Measurements from ENCODE around the gene IL2.

IL2 gene

DNA sequence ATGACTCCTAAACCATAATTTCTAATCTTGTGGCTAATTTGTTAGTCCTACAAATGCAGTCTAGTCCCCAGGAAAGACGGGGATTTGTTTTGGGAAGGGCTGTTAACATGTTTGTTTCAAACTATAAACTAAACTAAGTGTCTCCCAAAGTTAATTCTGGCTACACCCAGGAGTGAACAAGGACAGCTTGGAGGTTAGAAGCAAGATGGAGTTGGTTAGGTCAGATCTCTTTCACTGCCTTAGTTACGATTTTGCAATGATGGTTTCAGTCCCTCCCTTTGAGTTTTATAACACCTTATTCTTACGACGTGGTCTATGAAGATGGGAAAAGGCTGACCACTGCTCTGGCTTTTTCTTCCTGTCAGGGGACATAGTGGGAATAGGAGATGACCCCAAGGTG lies 27.0 kb upstream of the IL2 start:
- TF ChIP-seq, protein P1, sequence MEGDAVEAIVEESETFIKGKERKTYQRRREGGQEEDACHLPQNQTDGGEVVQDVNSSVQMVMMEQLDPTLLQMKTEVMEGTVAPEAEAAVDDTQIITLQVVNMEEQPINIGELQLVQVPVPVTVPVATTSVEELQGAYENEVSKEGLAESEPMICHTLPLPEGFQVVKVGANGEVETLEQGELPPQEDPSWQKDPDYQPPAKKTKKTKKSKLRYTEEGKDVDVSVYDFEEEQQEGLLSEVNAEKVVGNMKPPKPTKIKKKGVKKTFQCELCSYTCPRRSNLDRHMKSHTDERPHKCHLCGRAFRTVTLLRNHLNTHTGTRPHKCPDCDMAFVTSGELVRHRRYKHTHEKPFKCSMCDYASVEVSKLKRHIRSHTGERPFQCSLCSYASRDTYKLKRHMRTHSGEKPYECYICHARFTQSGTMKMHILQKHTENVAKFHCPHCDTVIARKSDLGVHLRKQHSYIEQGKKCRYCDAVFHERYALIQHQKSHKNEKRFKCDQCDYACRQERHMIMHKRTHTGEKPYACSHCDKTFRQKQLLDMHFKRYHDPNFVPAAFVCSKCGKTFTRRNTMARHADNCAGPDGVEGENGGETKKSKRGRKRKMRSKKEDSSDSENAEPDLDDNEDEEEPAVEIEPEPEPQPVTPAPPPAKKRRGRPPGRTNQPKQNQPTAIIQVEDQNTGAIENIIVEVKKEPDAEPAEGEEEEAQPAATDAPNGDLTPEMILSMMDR (IDR thresholded peaks at IDR 0.05): no peak
- Histone ChIP-seq H3K27me3 (ENCODE audit: control insufficient read depth, insufficient read depth, low read length) (no peaks in the 10 kb centered on the region), H3K4me1 (no peaks in the 10 kb centered on the region), H2AFZ (no peak overlapping the region), H3K4me3 (ENCODE audit: low read depth, low read length) (no peak overlapping the region), H3K27ac (no peak overlapping the region), H3K36me3 (ENCODE audit: control insufficient read depth, insufficient read depth, low read length) (no peaks in the 10 kb centered on the region), H3K9me3 (ENCODE audit: control insufficient read depth, low read length) (no peaks in the 10 kb centered on the region), H3K4me2 (ENCODE audit: low read length) (no peak overlapping the region), H3K79me2 (no peaks in the 10 kb centered on the region), H3K9ac (no peak overlapping the region)

DNA sequence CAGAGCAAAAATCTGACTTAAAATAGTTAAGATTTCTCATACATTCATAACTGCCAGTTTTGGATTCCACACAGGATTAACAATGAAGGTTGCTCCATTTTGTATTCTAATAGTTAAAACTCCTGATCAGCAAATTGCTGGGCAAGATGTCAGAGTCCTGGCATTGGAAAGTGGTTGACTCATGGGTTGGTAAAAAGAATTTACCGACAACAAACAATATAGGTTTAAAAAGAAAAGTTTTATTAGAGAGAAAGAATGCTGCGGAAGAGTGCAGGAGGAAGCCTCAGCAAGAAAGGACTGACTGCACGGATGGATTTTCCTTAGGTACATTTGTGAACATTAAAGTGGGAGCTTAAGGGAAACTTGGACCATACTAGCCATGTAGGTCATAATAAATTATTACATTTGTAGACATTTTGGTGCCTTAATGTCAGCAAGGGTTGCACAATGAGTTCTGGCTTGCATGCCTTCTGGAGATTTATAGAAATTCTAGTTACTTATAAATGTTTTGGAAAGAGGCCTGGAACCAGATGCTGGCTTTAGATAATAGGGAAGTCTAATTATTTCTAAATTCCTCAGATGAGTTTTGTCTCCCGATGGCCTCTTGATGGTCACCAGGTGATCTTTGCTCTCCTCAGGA lies 25.4 kb upstream of the IL2 start:
- Histone ChIP-seq H3K4me1 (no peaks in the 10 kb centered on the region), H3K79me2 (no peaks in the 10 kb centered on the region), H3K4me3 (ENCODE audit: low read depth, low read length) (no peak overlapping the region), H3K9ac (no peak overlapping the region), H3K4me2 (ENCODE audit: low read length) (no peak overlapping the region), H2AFZ (no peak overlapping the region), H3K27ac (no peak overlapping the region), H3K9me3 (ENCODE audit: control insufficient read depth, low read length) (no peaks in the 10 kb centered on the region), H3K27me3 (ENCODE audit: control insufficient read depth, insufficient read depth, low read length) (no peaks in the 10 kb centered on the region), H3K36me3 (ENCODE audit: control insufficient read depth, insufficient read depth, low read length) (no peaks in the 10 kb centered on the region)
- TF ChIP-seq, protein P1 (IDR thresholded peaks at IDR 0.05): no peak

DNA sequence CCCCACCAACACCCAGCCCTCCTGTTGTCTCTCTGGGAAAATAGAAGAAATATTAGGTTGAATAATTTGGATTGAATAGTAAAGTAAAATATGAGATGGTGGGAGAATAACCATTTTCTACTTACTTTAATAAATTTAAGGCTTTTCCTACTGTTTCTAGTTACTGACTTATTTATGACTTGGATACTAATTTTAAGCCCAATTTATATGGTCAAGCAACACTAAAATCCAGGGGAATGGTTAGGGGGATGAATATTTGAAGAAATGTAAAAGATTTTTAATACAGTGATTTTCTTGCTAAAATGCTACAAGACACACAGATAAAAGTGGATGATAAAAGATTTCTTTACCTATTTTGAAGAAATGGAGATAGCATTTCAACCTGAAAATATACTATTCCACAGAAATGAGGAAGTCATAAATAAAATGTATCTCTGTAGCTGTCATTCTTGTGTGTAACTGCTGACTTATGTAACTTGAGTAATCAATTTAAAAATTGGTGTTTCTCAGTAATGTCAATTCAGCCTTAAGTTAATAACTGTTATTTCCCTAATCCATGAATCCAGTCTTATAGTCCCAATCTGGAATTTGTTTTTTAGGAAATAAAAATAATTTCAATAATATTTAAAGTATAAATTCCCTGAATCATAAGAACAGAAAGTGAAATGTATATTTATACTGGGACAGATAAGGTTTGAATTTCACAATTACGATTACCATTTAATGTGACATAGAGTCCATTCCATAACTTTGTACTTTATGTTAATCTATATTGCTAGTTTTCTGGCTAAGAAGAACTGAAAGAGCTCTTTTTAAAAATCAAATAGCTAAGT lies 24.3 kb upstream of the IL2 start:
- H3K4me1 ChIP-seq: no peaks in the 10 kb centered on the region
- H2AFZ ChIP-seq: no peak overlapping the region
- H3K36me3 ChIP-seq (ENCODE audit: control insufficient read depth, insufficient read depth, low read length): no peaks in the 10 kb centered on the region
- H3K27ac ChIP-seq: no peak overlapping the region
- H3K79me2 ChIP-seq: no peaks in the 10 kb centered on the region
- H3K4me3 ChIP-seq (ENCODE audit: low read depth, low read length): no peak overlapping the region
- no peak overlapping the region for H3K4me2 ChIP-seq (ENCODE audit: low read length)
- TF ChIP-seq, protein P1 (IDR thresholded peaks at IDR 0.05): no peak
- no peak overlapping the region for H3K9ac ChIP-seq
- H3K9me3 ChIP-seq (ENCODE audit: control insufficient read depth, low read length): no peaks in the 10 kb centered on the region
- H3K27me3 ChIP-seq (ENCODE audit: control insufficient read depth, insufficient read depth, low read length): no peaks in the 10 kb centered on the region

DNA sequence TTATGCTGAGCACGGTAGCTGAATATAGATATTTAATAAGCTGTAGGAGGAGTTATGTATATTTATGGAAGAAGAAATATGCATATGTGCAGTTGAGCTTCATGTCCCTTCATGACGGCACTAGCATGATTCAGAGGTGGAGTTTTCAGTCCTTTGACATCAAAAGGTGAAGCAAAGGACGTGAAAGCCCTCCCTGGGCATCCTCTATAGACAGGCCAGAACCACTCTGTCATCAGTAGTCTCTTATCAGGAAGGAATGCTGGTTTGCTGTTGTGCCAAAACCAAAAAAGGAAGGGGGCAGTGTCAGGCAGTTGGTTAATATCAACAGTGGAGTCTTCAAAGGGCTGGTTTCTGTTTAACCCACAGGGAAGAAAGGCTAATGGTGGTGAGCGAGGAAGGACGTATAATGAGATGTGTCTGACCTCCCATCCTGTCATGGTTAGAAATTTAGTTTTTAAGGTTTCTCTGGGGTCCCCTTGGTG lies 23.5 kb upstream of the IL2 start:
- H3K27ac ChIP-seq: no peak overlapping the region
- no peak overlapping the region for H3K9ac ChIP-seq
- TF ChIP-seq, protein P1 (IDR thresholded peaks at IDR 0.05): no peak
- no peaks in the 10 kb centered on the region for H3K36me3 ChIP-seq (ENCODE audit: control insufficient read depth, insufficient read depth, low read length)
- no peaks in the 10 kb centered on the region for H3K79me2 ChIP-seq
- no peak overlapping the region for H2AFZ ChIP-seq
- no peak overlapping the region for H3K4me3 ChIP-seq (ENCODE audit: low read depth, low read length)
- H3K27me3 ChIP-seq (ENCODE audit: control insufficient read depth, insufficient read depth, low read length): no peaks in the 10 kb centered on the region
- no peaks in the 10 kb centered on the region for H3K9me3 ChIP-seq (ENCODE audit: control insufficient read depth, low read length)
- no peak overlapping the region for H3K4me2 ChIP-seq (ENCODE audit: low read length)
- no peaks in the 10 kb centered on the region for H3K4me1 ChIP-seq

All from parathyroid adenoma (tissue), 2 donors.